GM10248 (cell line): ENCODE data around the gene MSANTD1.

ENCODE experiments used
- CTCF ChIA-PET: fragments of 300-600 bp; sonication (Branson Sonifier 250); formaldehyde crosslinking; extraction: SDS; loops from one replicate; lab custom pipeline; 2021; ENCODE audit warnings: antibody characterized with exemption; lab: Yijun Ruan, JAX
- POLR2A ChIA-PET: fragments of 350-650 bp; sonication (Branson Sonifier 250); formaldehyde crosslinking; extraction: SDS; loops from one replicate; lab custom pipeline; 2020; ENCODE audit warnings: antibody characterized with exemption; lab: Yijun Ruan, JAX
- DNase-seq: peaks from one replicate; pipeline ENCODE4 v3.0.0; 2012; ENCODE audit errors: extremely low spot score
- CTCF ChIP-seq: IDR thresholded peaks from 2 replicates; pipeline ENCODE4 v1.5.1; 2012; ENCODE audit warnings: mild to moderate bottlenecking, low read depth; ENCODE audit errors: extremely low read depth, missing control alignments, control extremely low read depth

Gene MSANTD1

GRCh38 chr4:3215733-3216132 lies 33.2 kb upstream of the MSANTD1 start:
- CTCF ChIA-PET = interaction anchor here (1.4 kb wide), 1 partner anchor 26 kb away, joined by 3 read pairs; no protein-coding TSS in a partner anchor
- TF ChIP-seq CTCF = no peak
- POLR2A ChIA-PET = no interaction called here
- DNase-seq = no peak

DNA sequence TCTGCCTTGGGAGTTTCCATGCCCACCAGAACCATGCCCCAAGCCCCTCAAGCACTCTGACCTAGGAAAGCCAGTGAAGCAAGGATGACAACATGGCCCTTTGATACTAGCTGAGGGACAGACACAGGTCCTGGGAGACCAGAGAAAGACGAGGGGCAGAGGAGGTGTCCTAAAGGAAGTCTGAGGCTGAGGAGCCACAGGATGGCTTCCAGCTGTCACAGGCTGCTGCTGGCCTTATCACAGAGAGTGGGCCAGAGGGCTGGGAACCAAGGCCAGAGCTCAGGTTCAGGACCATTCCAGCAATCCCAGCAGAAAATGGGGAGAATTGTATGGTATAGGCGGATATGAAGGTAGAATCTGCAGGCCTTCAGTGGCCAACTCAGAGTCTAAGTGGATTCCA lies 31.7 kb upstream of the MSANTD1 start:
- ChIA-PET POLR2A (no interaction called here), CTCF (interaction anchor here (1.1 kb wide), 1 partner anchor 39 kb away, joined by 3 read pairs; no protein-coding TSS in a partner anchor)
- no peak for TF ChIP-seq CTCF
- DNase-seq = no peak

GRCh38 chr4:3217771-3218170 lies 31.2 kb upstream of the MSANTD1 start:
- ChIA-PET CTCF (interaction anchor here (1.1 kb wide), 1 partner anchor 39 kb away, joined by 3 read pairs; no protein-coding TSS in a partner anchor), POLR2A (no interaction called here)
- DNase-seq = no peak
- TF ChIP-seq CTCF = no peak

GRCh38 chr4:3218824-3219760 lies 29.9 kb upstream of the MSANTD1 start:
- no peak for TF ChIP-seq CTCF
- POLR2A ChIA-PET = no interaction called here
- CTCF ChIA-PET = interaction anchor here (1.1 to 1.6 kb wide), 2 partner anchors 8 to 25 kb away, joined by 3 read pairs; no protein-coding TSS in a partner anchor

DNA sequence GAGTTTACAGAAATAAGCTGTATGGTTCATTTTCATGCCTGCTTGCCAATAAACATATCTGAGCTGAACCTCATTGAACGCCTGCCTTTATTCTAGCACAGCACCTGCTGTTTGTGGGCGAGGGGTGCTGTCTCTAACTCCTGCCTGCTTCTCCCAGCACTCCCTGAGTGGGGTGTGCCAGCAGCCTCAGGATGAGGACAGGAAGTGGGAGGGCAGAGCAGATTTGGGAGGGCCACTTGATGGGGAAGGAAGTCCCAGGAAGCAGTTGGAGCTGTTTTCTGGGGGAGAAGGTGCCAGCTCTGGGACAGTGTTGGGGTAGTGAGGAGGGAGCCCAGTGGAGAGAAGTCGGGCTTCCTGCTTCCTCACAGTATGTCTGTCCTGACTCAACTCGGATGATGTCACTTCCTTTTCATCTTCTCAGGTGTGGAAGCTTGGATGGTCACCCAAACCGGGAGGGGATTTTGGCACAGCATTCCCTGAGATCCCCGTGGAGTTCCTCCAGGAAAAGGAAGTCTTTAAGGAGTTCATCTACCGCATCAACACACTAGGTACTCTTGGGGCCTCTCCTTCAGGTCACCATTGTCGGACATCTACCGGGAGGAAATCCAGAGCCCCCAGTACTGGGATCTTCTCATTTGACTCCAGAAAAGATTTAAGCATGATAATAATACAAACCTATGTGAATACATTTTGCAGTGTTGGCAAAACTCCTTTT lies 29.0 kb upstream of the MSANTD1 start:
- POLR2A ChIA-PET = no interaction called here
- DNase-seq = no peak
- CTCF ChIA-PET = interaction anchor here (1.1 to 1.6 kb wide), 2 partner anchors 9 to 26 kb away, joined by 3 read pairs; no protein-coding TSS in a partner anchor
- no peak for TF ChIP-seq CTCF

More at GRCh38 chr4:3218824-3219760, 29.9 kb upstream of the MSANTD1 start:
- DNase-seq = no peak
